GM18520 (cell line): ENCODE results near the gene CTBP2.
A peak's percentile ranks its signal among the peaks of the same experiment; 100 is the strongest.

ENCODE experiments used
- ATAC-seq: cut with Tn5 transposase; IDR thresholded peaks from one replicate; pipeline ENCODE4 v1.9.1; 2021; ENCODE audit not compliant: unreplicated experiment

The CTBP2 gene

DNA sequence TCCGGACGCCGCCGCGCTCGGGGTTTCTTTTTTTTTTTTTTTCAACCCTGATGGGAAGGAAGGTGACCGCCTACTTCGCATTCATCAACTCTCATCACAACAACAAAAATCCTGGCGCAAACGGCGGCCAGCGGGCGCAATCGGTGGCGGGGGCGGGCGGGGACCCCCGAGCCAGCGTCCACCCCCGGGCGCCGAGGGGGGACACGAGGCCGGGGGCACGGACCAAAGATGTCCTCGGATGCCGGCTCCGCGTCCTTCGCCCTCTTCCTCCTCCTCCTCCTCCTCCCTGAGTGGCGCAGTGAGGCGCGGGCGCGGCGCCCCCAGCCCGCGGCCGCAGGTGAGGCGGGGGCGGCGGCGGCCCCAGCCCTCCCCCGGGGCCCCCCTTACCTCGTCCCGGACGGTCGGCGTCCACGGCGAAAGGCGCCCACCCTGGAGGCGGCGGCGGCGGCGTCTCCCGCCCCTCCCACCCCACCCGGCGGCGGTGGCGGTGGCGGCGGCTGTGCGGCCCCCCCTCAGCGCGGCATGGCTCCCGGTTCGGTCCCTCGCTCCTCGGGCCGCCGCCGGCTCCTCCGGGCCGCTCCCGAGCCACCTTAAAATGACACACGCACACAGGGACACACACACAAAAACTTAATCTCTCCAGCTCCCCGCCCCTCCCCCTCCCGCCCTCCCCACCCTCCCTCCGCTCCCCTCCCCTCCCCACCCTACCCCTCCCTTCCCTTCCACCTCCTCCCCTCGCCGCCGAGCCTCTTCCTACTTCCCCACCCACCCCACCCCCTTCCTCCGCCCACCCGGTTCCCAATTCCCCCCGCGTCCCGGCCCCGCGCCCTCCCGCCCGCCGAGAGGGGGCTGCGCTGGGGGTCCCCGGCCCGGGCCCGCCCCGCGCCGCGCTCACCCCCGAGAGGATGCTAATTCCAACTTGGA, at the start of gene CTBP2:
TSS of gene CTBP2 (minus strand) at position 632 of the 924 bp plus-strand sequence.
- no peak for ATAC-seq

- no peak for ATAC-seq
Observed at GRCh38 chr10:125209591-125210355, 49.4 kb upstream of the CTBP2 start.

DNA sequence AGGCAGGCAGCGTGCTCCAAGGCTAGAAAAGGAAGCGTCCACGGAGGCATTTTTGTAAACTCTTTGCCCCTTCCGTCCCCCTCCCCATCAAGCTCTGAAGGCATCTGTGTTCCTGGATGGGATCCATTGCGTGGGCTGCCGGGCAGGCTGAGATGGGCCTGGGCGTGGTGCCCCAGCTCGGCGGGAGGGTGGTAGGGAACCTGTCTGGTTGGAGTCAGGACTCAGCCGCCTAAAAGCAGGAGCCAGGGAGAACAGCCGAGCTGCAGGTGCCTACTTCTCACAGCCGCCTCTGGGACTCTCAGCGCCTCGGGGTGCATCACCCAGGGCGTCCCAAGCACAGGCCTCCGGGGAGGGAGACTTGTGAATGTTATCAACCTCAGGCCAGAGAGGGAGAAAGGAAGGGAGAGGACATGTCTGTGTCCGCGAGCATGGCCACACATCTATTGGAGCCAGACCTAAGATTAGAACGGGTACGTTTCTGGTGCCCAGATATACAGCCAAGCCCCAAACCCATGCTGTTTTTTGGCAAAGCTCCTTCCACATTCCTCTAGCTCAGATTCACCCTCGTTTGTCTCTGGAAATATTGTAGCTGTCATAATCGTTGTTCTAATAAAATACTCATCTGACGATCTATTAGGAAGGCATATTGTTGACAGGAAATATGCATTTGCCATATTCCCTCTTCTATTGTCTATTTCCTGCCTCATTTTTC, 48.6 kb upstream of the CTBP2 start:
- ATAC-seq: no peak

- ATAC-seq: no peak
Observed at GRCh38 chr10:125206623-125207022, 46.3 kb upstream of the CTBP2 start.

DNA sequence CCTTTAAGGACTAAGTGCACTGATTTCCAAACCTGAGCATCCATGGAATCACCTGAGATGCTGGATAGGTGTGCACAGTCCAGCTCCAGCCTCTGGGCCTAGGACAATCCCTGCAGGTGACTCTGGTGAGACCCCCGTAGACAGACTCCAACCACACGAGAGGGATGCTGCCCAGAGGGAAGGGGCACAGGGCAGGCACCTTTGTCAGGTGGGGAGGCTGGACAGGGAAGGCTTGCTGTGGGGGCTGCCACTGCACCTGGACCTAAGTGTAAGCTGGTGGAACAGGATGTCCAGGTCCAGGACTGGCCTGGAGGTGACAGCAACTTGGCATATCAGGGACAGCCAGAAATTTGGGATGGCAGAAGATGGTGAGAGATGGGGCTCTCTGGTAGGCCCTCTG, 45.1 kb upstream of the CTBP2 start:
- ATAC-seq: no peak

DNA sequence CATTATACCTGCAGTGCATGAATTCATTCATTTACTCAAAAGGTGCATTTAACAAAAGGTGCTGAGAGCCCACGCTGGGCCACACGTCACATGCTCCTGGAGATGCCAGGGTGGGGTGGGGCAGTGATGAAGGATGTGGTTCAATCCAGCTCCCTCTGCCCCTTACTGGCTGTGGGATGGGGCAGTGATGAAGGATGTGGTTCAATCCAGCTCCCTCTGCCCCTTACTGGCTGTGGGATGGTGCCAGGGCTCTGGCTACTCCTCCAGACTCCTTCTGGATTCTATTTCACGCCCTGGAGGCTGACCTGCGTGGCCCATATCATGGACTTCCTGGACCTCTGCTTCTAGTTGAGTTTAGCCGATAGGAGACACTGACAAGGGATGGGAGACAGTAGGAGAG, 44.0 kb upstream of the CTBP2 start:
- ATAC-seq: no peak

DNA sequence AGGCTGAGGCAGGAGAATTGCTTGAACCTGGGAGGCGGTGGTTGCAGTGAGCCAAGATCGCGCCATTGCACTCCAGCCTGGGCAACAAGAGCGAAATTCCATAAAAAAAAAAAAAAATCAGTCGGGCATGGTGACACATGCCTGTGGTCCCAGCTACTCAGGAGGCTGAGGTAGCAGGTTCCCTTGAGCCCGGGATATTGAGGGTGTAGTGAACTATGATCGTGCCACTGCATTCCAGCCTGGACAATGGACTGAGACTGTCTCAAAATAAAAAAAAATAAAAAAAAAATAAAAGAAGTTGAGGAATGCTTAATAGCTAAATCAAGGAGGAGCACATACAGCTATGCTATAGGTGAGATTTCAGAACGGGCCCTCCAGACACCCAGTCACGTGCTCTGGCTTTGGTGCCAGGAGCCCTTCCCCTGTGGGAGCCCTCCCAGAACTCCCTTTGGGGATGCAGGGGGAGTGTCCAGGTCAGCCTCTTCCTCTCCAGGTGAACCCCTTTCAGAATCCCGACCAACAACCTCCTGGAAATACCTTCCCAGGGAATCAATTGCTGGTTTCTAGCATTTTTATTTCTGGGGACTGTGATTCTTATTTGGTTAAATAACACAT, 42.9 kb upstream of the CTBP2 start:
- no peak for ATAC-seq

DNA sequence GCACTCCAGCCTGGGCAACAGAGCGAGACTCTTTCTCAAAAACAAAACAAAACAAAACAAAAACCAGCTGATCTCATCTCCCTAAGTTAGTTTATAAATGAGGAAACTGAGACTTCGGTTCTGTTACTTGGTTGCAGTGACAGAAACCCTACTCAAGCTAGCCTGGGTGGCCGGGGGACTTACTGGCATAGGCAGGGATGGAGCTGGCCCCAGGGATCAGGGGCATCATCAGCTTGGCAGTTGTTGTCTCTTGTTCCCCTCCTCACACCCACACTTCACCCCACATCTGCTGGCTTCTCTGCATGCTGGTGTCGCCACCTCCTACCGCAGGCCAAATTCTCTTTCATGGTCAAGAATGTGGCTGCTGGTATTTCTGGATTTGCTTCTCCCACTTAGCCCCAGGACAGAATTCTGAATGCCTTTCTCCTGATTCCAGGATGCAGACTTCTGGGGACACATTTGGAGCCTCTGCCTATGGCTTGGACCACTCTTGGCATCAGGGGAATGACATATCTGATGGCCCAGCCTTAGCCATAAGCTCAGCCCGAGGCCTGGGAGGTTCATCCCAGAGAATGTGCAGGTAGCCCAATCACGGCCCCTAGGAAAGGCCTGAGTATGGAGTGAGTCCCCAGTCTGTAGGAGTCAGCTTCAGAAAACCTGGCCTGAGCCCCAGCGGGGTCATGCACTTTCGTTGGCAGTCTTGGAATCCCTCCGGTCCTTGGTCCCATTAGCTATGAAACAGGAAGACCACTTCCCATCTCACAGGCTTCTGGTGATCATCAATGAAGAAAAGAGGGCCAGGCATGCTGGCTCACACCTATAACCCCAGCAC, 41.6 kb upstream of the CTBP2 start:
- no peak for ATAC-seq

- peak; percentile 87 for ATAC-seq
Observed at GRCh38 chr10:125201108-125201524, 40.8 kb upstream of the CTBP2 start.

GRCh38 chr10:125200396-125200795, 40.0 kb upstream of the CTBP2 start:
- ATAC-seq: no peak

GRCh38 chr10:125199270-125199669, 38.9 kb upstream of the CTBP2 start:
- ATAC-seq: no peak

- ATAC-seq: no peak
Observed at GRCh38 chr10:125194814-125195213, 34.5 kb upstream of the CTBP2 start.

GRCh38 chr10:125193306-125193877, 33.0 kb upstream of the CTBP2 start:
- ATAC-seq: no peak

- no peak for ATAC-seq
Observed at GRCh38 chr10:125192620-125193019, 32.3 kb upstream of the CTBP2 start.

DNA sequence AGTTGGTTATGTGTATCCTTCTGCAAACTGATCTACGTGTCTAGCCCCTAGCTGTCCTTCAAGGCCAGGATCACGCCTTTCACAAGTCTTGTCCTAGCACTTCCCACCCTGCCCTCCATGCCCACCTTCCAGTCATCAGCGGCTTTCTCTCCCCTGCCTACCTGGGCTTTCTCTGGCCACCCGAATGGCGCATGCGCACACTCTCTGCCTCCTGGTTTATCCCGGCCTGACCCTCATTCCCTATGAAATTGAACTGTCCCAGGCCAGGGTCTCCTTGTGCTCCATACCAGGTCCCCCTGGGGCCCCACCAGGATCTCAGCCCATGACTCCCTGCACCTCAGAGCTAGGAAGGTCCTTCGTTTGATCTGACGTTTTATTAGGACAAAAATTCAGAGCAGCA, 31.6 kb upstream of the CTBP2 start:
- ATAC-seq: no peak

GRCh38 chr10:125190946-125191345, 30.6 kb upstream of the CTBP2 start:
- no peak for ATAC-seq

DNA sequence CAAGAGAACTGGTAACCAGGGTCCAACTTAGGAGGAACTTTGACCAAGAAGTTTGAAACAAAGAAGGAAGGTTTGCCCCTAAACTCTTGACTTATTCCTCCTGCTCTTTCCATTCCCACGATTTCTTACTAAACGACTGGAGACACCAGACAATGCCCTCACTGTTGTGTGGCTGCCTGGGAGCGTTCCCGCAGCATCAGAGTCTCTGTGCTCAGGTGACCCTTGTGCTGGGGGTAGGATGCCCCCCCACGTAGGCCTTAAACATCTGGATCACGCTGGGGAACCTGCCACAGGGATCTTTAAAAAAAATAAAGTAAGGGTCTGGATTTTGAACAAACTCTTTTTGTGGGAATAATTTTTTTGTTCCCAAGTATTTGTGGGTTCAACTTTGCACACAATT, 30.1 kb upstream of the CTBP2 start:
- ATAC-seq: no peak

DNA sequence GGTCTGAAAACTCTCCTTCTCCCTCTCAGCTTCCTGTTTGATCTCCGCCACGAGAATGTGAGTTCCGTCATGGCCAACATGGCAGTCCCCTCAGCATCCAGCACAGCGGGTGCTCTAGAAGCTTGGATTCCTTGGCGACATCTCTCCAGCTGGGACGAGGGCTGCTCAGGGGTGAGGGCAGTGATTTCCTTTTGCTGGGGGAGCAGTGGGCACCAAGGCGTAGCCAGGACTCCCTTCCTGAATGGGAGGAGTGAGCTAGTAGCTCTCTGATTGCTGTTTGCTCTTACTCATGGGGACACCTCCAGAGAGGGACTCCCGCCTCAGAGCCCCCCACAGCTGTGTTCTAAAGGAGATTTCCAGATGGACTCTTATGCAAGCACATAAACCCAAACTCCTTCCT, 28.8 kb upstream of the CTBP2 start:
- no peak for ATAC-seq

GRCh38 chr10:125187238-125188194, 27.2 kb upstream of the CTBP2 start:
- ATAC-seq: no peak
